ENCODE results near the gene DCTN2.
A peak's percentile ranks its signal among the peaks of the same experiment; 100 is the strongest.

DNA sequence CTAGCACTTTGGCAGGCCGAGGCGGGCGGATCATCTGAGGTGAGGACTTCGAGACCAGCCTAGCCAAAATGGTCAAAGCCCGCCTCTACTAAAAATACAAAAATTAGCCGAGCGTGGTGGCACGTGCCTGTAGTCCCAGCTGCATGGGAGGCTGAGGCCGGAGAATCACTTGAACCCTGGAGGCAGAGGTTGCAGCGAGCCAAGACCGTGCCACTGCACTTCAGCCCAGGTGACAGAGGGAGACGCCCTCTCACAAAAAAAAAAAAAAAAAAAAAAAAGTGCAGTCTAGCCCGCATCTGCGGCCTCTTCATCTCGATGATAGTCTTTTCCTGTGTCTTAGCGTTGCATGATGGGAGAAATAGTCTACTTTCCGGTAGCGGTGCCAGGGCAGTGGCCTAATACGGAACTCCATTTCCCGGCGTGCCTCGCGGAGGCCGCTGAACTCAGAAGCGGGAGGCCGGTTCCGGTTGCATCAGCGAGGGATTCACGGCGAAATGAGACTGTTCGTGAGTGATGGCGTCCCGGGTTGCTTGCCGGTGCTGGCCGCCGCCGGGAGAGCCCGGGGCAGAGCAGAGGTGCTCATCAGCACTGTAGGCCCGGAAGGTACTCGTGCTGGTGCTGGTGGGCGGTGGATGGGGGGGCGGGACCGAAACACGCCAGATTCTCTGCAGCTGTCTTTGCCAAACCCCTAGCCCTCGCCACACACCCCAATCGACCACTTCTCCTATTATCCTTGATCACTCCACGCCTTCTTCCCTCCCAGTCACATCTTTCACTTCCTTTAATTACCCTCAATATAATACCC, 59.2 kb downstream of the DCTN2 start, which contains the start of gene MARS1:
- TF ChIP-seq CTCF (IDR thresholded peaks at IDR 0.05) (peak; percentile 32), ELF1 (IDR thresholded peaks at IDR 0.05) (peak; percentile 83), POLR2AphosphoS5 (IDR thresholded peaks at IDR 0.05; ENCODE audit: low read depth, low read length) (peak; percentile 83), NRF1 (IDR thresholded peaks at IDR 0.05; ENCODE audit: low read depth, low read length) (no peak), MXI1 (IDR thresholded peaks at IDR 0.05; ENCODE audit: low read depth, low read length) (peak; percentile 69), TAF1 (IDR thresholded peaks at IDR 0.05; ENCODE audit: borderline replicate concordance, low read depth, low read length) (peak; percentile 76; the same call in 1 of the 2 replicates), GATA2 (CRISPR knock-in tag; IDR thresholded peaks at IDR 0.05) (no peak), EP300 (IDR thresholded peaks at IDR 0.05; ENCODE audit: borderline replicate concordance in 1 of 2, low read depth in 1 of 2, low read length in 1 of 2) (no peak), RAD21 (IDR thresholded peaks at IDR 0.05; ENCODE audit: low read length) (no peak), SIN3A (IDR thresholded peaks at IDR 0.05; ENCODE audit: borderline replicate concordance, low read depth, low read length) (peak; percentile 87; the same call in 1 of the 2 replicates)
- TF ChIP-seq, protein P1, sequence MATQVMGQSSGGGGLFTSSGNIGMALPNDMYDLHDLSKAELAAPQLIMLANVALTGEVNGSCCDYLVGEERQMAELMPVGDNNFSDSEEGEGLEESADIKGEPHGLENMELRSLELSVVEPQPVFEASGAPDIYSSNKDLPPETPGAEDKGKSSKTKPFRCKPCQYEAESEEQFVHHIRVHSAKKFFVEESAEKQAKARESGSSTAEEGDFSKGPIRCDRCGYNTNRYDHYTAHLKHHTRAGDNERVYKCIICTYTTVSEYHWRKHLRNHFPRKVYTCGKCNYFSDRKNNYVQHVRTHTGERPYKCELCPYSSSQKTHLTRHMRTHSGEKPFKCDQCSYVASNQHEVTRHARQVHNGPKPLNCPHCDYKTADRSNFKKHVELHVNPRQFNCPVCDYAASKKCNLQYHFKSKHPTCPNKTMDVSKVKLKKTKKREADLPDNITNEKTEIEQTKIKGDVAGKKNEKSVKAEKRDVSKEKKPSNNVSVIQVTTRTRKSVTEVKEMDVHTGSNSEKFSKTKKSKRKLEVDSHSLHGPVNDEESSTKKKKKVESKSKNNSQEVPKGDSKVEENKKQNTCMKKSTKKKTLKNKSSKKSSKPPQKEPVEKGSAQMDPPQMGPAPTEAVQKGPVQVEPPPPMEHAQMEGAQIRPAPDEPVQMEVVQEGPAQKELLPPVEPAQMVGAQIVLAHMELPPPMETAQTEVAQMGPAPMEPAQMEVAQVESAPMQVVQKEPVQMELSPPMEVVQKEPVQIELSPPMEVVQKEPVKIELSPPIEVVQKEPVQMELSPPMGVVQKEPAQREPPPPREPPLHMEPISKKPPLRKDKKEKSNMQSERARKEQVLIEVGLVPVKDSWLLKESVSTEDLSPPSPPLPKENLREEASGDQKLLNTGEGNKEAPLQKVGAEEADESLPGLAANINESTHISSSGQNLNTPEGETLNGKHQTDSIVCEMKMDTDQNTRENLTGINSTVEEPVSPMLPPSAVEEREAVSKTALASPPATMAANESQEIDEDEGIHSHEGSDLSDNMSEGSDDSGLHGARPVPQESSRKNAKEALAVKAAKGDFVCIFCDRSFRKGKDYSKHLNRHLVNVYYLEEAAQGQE (IDR thresholded peaks at IDR 0.05; ENCODE audit: low read depth, low read length) = no peak
- TF ChIP-seq, protein P2, sequence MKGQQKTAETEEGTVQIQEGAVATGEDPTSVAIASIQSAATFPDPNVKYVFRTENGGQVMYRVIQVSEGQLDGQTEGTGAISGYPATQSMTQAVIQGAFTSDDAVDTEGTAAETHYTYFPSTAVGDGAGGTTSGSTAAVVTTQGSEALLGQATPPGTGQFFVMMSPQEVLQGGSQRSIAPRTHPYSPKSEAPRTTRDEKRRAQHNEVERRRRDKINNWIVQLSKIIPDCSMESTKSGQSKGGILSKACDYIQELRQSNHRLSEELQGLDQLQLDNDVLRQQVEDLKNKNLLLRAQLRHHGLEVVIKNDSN (IDR thresholded peaks at IDR 0.05; ENCODE audit: borderline replicate concordance, low read depth) = no peak
